HG03175 (cell line): ENCODE data around the gene MEIOSIN.
"Not testable (repeated sequence)": the region's sequence is repeated elsewhere in the genome, so short reads cannot be mapped to it uniquely, and the experiment has no call there.

ENCODE experiments used
- ATAC-seq: cut with Tn5 transposase; IDR thresholded peaks from one replicate; pipeline ENCODE4 v1.9.1; 2021; ENCODE audit warnings: mild to moderate bottlenecking, moderate library complexity; ENCODE audit not compliant: unreplicated experiment

MEIOSIN gene

GRCh38 chr19:45793876-45794275, 60.6 kb downstream of the MEIOSIN start:
- no peak for ATAC-seq

- no peak for ATAC-seq
Measured at GRCh38 chr19:45794627-45795026, 61.4 kb downstream of the MEIOSIN start.

DNA sequence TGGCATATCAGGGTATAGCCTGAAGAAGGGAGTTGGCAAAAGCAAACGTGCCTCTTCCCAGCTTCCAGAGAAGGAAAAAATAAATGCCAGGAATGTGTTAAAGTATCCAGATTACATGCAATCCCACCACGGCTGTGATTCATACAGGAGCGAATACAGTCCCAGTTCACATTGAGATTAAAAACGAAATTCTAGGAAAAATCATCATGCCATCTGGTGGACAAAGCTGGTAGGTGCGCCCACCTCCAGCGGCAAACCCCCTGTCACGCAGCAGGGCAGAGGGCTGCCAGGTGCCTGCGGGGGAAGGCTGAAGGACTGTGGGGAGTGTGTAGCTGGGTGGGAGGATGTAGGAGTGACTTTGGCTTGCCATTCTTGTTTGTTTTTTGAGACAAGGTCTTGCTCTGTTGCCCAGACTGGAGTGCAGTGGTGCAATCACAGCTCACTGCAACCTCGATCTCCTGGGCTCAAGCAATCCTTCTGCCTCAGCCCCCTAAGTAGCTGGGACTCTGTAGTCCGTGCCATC, 65.8 kb downstream of the MEIOSIN start:
- ATAC-seq: no peak

DNA sequence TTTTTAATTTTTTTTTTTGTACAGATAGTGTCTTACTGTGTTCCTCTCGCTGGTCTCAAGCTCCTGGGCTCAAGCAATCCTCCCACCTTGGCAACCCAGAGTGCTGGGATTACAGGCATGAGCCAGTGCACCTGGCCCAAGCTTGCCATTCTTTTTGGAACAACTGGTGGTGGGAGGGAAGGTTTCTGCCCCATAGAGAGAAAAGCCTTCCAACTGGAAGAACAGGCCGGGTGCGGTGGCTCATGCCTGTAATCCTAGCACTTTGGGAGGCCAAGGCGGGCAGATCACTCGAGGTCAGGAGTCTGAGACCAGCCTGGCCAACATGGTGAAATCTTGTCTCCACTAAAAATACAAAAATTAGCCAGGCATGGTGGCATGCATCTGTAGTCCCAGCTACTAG, 66.3 kb downstream of the MEIOSIN start:
- not testable (repeated sequence) for ATAC-seq

DNA sequence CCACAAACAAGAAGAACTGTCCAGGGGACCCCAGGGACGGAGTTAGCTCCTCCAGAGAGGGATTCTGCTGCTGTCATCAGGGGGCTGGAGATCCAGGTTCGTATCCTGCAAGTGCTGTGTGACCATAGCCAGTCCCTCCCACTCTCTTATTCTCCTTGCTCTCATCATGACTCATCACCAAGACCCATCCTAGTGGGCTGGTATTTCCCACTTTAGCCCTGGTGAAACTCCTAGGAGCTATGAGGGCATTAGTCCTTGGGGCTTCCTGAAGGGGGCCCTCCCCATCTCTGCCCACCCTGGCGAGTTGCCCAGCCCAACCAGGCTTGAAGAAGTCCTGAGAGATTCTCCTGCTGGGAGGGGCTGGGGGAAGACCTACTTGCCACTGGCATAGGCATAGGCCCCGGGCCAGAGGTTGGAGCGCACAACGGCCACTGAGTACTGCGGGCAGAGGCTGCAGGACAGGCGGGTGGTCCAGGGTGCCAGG, 66.9 kb downstream of the MEIOSIN start:
- no peak for ATAC-seq

DNA sequence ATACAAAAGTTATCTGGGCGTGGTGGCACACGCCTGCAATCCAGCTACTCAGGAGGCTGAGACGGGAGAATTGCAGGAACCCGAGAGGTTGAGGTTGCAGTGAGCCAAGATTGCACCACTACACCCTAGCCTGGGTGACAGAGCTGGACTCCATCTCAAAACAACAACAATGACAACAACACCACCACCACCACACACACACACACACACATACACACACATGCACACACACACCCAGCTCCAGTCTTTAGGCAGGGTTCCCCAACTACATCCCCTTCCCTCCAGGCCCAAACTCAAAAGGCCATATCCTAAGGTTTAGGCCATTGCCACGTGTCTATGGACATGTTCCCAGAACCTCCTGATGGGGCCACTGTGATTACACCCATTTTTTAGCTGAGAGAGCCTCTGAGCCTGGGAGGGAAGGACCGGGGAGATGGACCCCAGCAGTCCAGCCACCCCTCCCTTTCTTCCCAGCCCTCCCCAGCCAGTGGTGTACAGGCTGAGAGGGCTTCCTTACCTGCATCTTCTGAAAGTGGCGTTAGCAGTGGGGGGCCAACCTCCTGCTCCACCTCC, 68.5 kb downstream of the MEIOSIN start:
- no peak for ATAC-seq

- no peak for ATAC-seq
Measured at GRCh38 chr19:45804140-45804958, 71.1 kb downstream of the MEIOSIN start.

DNA sequence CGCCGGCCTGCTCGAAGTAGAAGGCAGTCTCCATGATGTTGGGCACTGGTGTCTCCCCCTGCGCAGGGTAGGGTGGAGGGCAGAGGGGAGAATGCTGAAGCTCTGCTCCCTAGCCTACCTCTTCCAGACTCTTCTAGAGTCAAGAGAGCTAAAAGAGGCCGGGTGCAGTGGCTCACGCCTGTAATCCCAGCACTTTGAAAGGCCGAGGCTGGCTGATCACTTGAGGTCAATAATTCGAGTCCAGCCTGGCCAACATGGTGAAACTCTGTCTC, 71.7 kb downstream of the MEIOSIN start:
- no peak for ATAC-seq

GRCh38 chr19:45805719-45806118, 72.5 kb downstream of the MEIOSIN start:
- no peak for ATAC-seq

DNA sequence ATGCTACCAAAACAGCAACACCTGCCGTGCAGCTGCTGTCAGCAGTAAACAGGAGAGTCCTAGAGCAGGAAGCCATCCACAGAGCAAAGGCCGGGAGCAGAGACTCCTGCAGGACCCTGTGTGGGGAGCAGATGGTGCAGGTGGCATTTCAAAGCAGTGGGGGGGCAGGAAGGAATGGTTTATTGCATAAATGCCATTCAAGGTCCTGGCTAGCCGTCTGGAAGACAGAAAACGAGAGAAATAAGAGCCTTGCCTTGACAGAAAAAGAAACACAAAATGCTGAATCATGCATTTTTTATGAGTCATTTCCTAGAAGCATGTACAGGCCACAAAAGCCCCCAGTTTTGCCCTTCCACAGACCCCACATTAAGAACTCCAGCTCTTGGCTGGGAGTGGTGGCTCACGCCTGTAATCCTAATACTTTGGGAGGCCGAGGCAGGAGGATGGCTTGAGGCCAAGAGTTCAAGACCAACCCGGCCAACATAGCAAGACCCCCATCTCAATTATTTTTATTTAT, 76.5 kb downstream of the MEIOSIN start:
- ATAC-seq: no peak

- no peak for ATAC-seq
Measured at GRCh38 chr19:45812297-45812696, 79.1 kb downstream of the MEIOSIN start.
